Measurements from ENCODE around the gene TMTC1.

Gene TMTC1

GRCh38 chr12:29591140-29592020, 192.4 kb downstream of the TMTC1 start:
- ATAC-seq: no peak
- TF ChIP-seq ZNF565 (CRISPR knock-in tag; conservative IDR thresholded peaks at IDR 0.05; ENCODE audit: low read depth) (no peak), ISL1 (CRISPR knock-in tag; IDR thresholded peaks at IDR 0.05) (no peak)
- TF ChIP-seq, protein P1, sequence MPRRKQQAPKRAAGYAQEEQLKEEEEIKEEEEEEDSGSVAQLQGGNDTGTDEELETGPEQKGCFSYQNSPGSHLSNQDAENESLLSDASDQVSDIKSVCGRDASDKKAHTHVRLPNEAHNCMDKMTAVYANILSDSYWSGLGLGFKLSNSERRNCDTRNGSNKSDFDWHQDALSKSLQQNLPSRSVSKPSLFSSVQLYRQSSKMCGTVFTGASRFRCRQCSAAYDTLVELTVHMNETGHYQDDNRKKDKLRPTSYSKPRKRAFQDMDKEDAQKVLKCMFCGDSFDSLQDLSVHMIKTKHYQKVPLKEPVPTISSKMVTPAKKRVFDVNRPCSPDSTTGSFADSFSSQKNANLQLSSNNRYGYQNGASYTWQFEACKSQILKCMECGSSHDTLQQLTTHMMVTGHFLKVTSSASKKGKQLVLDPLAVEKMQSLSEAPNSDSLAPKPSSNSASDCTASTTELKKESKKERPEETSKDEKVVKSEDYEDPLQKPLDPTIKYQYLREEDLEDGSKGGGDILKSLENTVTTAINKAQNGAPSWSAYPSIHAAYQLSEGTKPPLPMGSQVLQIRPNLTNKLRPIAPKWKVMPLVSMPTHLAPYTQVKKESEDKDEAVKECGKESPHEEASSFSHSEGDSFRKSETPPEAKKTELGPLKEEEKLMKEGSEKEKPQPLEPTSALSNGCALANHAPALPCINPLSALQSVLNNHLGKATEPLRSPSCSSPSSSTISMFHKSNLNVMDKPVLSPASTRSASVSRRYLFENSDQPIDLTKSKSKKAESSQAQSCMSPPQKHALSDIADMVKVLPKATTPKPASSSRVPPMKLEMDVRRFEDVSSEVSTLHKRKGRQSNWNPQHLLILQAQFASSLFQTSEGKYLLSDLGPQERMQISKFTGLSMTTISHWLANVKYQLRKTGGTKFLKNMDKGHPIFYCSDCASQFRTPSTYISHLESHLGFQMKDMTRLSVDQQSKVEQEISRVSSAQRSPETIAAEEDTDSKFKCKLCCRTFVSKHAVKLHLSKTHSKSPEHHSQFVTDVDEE (CRISPR knock-in tag; IDR thresholded peaks at IDR 0.05): no peak
- TF ChIP-seq, protein P2, sequence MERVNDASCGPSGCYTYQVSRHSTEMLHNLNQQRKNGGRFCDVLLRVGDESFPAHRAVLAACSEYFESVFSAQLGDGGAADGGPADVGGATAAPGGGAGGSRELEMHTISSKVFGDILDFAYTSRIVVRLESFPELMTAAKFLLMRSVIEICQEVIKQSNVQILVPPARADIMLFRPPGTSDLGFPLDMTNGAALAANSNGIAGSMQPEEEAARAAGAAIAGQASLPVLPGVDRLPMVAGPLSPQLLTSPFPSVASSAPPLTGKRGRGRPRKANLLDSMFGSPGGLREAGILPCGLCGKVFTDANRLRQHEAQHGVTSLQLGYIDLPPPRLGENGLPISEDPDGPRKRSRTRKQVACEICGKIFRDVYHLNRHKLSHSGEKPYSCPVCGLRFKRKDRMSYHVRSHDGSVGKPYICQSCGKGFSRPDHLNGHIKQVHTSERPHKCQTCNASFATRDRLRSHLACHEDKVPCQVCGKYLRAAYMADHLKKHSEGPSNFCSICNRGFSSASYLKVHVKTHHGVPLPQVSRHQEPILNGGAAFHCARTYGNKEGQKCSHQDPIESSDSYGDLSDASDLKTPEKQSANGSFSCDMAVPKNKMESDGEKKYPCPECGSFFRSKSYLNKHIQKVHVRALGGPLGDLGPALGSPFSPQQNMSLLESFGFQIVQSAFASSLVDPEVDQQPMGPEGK (CRISPR knock-in tag; IDR thresholded peaks at IDR 0.05; ENCODE audit: borderline replicate concordance): no peak

DNA sequence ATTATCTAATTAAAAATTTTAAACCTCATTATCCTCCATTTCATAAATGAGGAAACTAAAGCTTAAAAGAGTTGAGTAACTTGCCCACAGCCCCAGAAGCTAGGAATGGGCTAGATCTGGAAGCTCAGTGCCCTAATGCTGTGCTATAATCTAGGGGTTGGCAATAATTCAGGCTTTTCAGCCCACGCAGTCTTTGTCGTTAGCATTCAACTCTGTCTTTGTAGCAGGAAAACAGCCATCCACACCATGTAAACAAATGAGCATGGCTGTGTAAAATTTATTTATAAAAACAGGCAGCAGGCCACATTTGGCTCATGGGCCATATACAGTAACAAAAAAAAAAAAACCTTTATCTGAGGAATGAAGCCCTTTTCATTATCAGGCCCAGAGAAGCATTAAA, 193.9 kb downstream of the TMTC1 start:
- no peak for TF ChIP-seq ZC3H10 (CRISPR knock-in tag; IDR thresholded peaks at IDR 0.05)
- TF ChIP-seq SNAI2 (CRISPR knock-in tag; IDR thresholded peaks at IDR 0.05): no peak
- TF ChIP-seq, protein P2 (CRISPR knock-in tag; IDR thresholded peaks at IDR 0.05; ENCODE audit: borderline replicate concordance): no peak
- no peak for ATAC-seq

DNA sequence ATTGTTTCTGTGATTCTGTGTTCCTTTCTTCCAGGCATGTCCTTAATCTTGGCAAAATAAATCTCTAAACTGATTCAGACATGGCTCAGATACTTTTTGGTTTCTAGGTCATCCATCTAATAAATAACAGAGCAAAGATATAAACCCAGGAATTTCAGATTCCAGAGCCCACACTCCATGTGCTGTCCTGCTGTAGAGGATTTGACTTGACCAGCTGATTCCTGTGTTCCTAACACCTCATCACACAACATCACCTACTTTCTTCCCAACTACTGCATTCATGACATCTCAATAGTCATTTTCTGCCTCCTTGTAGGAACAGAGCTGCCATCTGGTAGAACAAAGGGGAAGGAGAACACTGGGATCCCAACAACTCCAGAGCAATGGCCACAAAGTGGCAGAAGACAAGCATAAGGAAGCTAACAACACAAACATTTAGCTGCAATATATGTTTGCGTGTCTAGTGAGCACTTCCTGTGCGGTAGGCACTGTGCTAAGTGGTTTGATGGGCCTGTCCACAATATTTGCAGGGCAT, 194.4 kb downstream of the TMTC1 start:
- ATAC-seq: no peak
- no peak for TF ChIP-seq SNAI2 (CRISPR knock-in tag; IDR thresholded peaks at IDR 0.05)
- no peak for TF ChIP-seq TCF4 (CRISPR knock-in tag; IDR thresholded peaks at IDR 0.05; ENCODE audit: borderline replicate concordance)
- TF ChIP-seq, protein P1 (CRISPR knock-in tag; IDR thresholded peaks at IDR 0.05): no peak
- TF ChIP-seq ZNF70 (CRISPR knock-in tag; IDR thresholded peaks at IDR 0.05): no peak
- no peak for TF ChIP-seq ZNF8 (CRISPR knock-in tag; IDR thresholded peaks at IDR 0.05)
- TF ChIP-seq PPARA (CRISPR knock-in tag; IDR thresholded peaks at IDR 0.05; ENCODE audit: borderline replicate concordance): no peak
- TF ChIP-seq ISL1 (CRISPR knock-in tag; IDR thresholded peaks at IDR 0.05): no peak
- TF ChIP-seq, protein P2 (CRISPR knock-in tag; IDR thresholded peaks at IDR 0.05; ENCODE audit: borderline replicate concordance): no peak
- no peak for TF ChIP-seq OSR1 (CRISPR knock-in tag; IDR thresholded peaks at IDR 0.05)
- TF ChIP-seq ESRRG (CRISPR knock-in tag; IDR thresholded peaks at IDR 0.05): no peak
- TF ChIP-seq ZNF565 (CRISPR knock-in tag; conservative IDR thresholded peaks at IDR 0.05; ENCODE audit: low read depth): no peak
- TF ChIP-seq ARNTL (CRISPR knock-in tag; IDR thresholded peaks at IDR 0.05; ENCODE audit: borderline replicate concordance, low read depth): no peak
- TF ChIP-seq TOX (CRISPR knock-in tag; IDR thresholded peaks at IDR 0.05; ENCODE audit: borderline replicate concordance): no peak
- no peak for TF ChIP-seq CREB5 (CRISPR knock-in tag; IDR thresholded peaks at IDR 0.05; ENCODE audit: low read depth)
